ENCODE measurements around the gene FOXQ1.
"Not testable (repeated sequence)": the region's sequence is repeated elsewhere in the genome, so short reads cannot be mapped to it uniquely, and the experiment has no call there.

FOXQ1 gene

DNA sequence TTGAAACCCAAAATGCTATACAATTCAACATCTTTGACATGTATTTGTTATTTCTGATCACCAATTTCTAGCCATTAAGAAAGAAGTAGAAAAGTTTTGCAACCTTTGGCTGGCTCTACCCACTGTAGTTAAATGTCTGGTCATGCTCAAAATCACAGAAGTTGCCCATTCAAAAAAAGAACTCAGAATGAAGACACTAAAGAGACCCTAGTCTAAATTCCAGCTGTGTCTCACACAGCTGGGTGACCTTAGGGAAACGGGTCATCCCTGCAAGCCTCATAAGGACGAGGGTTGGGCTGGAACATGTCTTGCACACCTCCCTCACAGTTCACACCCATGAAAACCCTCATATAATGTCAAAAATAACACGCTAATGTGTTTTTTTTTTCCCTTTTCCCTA lies 10.3 kb downstream of the FOXQ1 start:
- no peak for DNase-seq (ENCODE audit: low read depth)

DNA sequence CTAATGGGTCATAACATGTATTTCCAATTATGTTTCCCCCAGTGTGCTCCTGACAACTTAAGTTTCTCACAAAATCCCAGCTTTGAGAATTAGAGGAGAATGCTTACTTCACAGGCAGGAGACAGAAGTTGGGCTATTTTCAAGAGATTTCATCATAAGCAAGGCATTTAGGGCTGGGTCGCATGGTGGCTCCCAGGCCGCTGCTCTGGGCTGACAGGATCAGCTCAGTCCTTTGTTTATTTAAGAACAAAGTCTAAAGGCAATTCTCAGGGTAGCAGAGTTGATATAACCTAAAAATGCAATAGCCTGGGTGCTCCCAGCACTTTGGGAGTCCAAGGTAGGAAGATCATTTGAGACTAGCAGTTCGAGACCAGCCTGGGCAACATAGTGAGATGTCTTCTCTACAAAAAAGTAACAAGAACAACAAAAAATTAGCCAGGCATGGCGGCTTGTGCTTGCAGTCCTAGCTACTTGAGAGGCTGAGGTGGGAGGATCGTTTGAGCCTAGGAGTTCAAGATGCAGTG lies 10.9 kb downstream of the FOXQ1 start:
- no peak for DNase-seq (ENCODE audit: low read depth)

DNA sequence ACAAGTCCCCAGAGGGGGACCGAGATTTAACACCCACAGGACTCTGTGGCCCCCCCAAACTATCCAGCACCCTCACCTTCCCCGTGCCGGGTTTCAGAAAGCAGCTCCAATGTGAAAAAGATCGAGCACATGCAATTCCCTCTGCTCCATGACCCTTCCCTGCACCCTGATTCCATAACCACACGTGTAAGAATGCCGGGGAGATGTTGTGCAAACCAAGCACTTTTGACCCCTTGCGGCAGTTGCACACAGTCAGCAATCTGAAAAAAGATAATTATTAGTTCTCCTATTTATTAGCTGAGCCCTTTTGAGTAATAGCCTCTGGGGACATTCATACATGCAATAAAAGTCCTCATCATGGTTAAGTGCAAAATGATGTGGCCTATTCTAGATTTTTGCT lies 13.0 kb downstream of the FOXQ1 start:
- DNase-seq (ENCODE audit: low read depth): no peak

DNA sequence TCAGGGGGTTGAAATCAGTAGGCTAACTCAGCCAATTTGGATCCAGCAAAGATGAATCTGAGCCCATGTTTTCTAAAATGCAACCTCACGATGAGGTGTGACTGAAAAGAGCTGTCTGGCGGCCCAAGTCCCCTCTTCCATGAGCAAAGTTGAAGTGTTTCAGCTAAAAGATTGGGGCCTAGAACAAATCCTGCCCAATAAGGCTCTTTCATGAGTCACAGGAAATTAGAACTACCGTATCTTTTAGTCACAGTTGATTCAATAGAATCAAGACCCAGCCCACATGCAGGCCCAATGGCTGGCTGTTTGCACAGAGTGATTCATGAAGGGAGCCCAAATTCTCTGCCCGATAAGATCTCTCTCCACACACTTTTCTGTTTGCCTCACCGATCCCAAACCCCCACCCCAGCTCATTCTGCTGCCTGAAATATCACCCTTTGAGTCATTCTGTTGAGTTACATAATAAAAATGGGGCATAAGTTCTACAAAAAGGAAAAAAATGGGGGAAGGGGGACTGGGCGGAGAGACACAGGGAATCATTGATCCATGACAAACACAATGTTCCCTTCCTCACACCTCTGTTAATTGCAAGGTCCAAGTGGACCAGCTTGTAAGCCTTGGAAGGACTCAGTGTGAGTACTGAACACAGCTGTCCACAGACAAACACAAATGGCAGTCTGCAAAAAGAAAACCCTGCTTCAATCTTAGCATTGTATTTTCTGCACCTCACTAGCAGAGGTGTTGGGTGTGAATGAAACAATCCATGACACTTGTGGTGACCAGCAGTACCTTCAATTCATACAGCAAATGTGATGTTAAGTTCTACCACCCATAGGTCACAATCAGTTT lies 13.8 kb downstream of the FOXQ1 start:
- DNase-seq (ENCODE audit: low read depth): no peak

DNA sequence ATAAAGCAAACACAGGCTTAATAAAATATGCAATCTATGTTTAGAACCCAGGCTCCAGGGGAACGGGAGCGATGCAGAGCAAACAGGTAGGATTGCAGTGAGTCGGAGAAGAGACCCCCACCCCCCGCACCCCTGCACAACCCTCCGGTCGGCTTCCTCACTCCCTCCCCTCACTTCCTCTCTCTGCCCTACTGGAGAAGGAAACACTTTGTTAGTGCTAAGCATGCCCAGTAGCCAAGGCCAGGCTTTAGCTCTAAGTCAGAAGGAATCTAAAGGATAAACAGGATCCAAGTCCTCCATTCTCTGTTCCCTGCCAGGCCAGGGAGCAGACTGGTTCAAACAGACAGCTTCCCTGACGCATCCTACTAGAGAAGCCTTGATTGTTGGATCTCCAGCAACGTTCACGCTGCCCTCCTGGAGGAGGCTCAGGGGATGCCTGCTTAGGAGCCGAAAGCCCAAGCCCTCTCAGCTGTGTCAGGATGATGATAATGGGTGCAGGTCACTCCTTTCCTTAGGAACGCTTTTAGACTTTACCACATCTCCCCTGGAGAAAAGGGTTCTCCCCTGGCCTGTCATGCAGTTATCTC lies 14.7 kb downstream of the FOXQ1 start:
- DNase-seq (ENCODE audit: low read depth): no peak

DNA sequence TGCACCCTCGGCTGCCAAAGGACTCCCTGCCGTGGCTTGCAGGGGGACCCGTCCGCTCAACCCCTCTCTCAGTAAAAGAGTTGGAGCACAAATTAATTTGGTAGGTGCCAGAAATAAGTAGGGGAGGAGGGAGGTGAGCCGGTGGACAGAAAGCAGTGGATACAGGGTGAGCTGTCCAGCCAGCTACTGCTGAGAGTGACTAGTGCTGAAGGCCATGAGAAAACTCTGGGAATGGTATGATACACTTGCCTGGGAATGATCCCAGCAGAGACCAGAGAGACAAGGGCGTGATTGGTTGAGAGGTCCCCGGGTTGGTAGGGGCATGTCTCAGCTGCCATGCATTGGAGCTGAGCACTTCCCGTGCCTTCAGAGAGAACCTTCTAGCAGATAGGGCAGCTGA lies 15.7 kb downstream of the FOXQ1 start:
- no peak for DNase-seq (ENCODE audit: low read depth)

DNA sequence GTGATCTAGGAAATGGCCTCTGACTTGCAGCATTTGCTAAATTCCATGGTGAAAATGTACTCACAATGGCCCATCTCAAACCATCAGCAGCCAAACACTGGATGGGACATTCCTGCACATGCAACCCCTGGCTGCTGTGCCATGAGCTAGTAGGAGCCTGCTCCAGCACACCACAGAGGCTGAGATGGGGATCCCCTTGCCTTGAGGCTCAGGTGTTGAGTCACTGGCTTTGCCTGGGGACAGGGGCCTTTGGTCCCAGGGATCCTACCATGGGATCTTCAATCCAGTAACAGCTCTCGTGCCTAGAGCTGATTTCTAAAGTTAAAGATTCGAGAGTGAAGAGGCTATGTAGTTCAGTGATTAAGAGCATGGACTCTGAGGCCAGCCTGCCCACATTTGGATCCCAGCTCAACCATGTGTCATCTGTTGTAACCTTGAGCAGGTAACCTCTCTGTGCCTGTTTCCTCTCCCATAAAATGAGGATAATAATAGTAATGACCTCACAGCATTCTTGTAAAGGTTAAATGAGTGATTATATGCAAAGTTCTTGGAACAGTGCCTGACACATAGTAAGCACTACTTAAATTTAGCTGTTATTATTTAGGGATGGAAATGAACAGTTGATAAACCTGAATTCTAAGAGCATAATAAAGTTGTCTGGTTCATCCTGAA lies 16.4 kb downstream of the FOXQ1 start:
- DNase-seq (ENCODE audit: low read depth): no peak

DNA sequence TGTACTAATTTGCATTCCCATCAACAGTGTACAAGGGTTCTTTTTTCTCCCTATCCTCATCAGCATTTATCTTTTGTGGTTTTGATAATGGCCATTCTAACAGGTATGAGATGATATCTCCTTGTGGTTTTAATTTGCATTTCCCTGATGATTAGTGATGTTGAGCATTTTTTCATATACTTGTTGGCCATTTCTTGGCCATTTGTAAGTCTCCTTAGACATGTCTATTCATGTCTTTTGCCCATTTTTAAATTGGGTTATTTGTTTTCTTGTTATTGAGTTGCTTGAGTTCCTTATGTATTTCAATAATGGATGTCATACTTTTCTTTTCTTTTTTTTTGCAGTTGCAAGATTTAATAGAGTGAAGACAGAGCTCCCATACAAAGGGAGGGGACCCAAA lies 17.8 kb downstream of the FOXQ1 start:
- DNase-seq (ENCODE audit: low read depth): no peak

DNA sequence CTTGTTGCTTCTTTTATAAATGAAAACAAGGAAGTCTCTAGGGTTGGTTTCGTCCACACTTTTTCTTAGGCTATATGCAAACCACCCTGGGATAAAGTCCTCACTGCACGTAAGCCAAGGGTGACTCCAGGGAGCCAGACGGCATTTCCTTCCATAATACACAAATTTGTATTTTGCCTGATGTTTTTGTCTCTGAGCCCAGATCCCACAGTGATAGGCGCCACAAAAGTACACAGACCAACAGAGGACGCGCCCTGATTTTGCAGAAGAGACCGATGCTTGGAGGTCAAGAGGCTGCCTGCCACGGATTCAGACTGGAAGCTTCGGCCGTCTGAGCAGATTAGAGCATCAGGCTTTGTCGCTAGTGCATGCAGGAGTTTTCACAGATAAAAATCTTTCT lies 22.8 kb downstream of the FOXQ1 start:
- no peak for DNase-seq (ENCODE audit: low read depth)

DNA sequence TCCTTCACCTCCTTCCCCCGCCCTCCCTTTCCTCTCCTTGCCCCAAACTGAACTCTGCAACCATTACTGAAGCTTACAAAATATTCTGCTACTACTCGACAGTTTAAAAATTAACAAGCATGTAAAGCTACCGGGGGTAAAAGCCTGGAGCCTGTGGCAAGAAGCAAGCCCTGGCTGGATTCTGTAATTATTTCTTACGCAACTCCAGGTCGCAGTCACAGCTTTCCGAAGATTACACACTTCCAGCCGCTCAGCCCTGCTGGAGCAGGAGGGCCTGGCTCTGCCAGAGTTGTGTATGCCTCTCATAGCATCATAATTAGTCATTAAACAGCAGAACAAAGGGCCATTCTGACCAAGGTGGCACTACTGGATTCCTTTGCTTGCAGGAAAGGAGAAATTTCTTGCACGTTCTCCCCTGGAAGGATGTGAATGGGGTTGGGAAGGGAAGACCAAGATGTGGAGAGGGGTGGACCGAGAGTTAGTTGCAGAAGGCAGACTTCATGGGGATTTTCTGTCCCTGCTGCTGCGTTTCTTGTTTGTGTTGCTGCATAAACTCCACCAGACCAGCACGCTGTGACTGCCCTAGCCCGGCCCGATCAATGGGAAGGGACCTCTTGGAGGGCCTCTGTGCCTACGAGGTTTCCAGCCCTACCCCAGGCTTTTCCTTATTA lies 23.6 kb downstream of the FOXQ1 start:
- DNase-seq (ENCODE audit: low read depth): no peak

DNA sequence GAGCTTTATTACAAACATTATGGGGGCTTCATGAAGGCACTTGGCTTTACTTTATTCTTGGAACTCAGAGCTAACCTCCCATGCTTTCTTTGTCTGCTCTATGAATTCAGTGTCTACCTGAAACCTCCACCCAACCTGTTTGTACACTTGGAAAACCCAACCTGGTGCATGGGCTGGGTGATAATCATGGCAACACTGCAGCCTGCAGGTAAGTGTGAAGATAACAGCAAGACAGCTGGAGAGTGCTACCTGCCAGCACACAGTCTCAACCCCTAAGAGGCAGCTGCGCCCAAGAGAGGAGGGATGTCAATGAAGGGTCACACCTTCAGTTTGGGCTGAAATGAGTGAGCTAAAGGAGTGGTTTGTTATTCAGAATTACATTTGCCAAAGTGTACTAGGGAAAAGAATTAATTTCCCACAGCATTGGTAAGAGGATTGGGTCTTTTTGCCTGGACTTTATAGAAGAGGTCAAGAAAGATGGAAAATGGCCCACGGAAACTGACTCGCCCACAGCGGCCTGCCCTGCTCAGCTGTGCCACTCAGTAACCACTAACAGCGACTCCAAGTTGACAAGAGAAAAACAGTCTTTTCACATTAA lies 24.4 kb downstream of the FOXQ1 start:
- no peak for DNase-seq (ENCODE audit: low read depth)

DNA sequence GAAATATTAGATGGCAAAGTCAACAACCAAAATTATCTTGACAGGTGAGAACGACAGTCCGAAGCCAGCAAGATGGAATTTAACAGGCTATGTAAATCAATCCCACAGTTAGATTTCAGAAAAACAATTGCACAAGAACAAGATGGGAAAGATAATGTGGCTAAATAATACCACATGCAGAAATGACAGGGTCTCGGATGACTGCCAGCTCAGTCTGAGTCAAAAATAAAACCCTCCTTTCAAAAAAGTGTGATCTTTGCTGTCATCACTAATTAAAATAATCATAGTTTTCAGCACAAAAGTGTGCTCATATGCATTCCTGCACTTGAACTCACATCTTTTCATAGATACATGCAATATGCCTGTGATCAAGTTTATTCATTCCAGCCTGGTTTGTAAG lies 25.9 kb downstream of the FOXQ1 start:
- no peak for DNase-seq (ENCODE audit: low read depth)

DNA sequence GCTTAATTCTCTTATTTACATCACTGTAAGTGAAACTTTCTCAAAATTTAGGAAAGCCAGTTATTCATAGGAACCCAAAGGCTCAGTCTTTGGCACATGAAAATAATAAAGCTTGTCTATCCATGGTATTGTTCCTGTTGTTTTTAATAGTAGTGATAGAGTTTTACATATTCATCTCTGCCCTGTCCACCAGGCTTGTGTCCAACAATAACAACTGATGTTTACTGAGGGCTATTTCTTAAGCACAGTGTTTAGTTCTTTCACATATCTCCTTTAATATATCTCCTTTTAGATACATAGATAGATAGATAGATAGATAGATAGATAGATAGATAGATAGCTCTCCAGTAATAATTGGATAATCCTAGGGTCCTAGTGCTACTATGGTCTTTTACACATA lies 34.2 kb downstream of the FOXQ1 start:
- no peak for DNase-seq (ENCODE audit: low read depth)

DNA sequence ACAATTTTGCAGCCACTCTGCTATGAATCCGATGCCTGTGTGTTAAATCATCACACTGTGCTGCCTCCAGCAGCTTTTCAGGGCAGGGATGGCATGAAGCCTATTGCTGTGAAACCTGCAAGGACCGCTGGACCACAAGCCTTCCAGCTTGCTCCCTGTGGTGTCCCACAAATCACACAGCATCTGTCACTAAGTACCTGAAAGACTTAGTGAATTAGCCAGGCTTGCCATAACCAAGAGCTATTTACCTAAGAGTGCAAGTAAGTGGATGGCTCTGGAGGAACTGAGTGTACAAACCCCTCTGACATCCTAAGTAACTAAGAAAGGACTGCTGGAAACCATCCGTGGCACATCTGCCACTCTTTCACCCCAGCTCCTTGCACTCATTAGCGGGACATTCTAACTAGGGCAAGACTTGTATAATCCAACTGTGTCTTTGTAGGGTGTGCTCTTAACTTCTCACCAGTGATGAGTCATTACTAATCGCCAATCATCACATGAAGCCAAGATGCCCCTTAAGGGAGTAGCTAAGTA lies 34.7 kb downstream of the FOXQ1 start:
- DNase-seq (ENCODE audit: low read depth): no peak

DNA sequence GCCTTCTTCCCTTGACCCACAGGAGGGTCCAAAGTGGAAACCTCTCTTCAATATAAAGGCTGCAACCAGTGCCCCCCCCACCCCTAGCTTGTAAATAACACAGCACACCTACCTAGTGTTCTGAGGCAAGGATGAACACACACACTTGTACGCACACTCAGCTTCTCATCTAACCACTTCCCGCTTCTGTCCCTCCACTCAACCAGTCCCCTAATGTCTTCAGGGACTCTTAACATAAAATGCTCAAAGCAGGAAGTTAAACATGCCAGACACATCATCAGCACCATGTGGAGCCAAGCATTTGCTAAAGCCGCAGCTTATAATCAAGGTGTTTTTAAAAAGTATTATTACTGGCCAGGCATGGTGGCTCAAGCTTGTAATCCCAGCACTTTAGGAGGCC lies 35.3 kb downstream of the FOXQ1 start:
- no peak for DNase-seq (ENCODE audit: low read depth)

DNA sequence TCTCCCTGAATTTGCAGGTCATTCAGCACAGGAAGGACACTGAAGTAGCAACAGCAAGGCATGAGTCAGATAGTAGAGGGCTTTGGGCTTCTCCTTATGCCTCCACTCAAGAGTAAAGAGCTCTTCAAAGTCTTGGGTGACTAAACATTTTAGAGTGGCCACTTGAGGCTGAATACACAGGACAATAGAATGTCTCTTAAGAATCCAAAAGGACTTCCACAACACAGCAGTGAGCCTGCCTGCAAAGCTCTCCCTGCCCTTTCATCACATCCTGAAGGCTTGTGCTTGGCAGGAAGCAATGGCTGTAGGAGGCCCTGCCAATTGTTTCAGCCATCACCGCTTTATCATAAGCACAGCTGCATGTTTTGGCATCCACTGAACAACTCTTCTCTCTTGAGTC lies 36.8 kb downstream of the FOXQ1 start:
- no peak for DNase-seq (ENCODE audit: low read depth)

DNA sequence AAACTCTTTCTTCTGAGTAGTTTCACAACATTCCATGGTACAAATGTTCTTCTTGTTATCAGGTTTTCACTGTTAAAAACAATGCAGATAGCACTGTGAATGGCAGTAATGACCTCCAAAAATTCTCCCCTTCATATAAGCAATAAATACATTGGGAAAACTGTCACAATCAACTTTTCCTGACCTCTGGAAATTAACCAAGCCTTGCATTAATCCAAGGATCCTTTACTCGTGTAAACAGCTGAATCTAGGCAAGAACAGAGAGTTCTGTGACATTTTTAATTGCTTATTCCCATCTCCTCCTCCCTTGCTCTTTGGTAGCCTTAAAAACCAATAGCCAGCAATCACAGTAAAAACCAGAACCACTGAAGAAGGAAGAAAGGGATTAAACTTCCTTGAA lies 37.8 kb downstream of the FOXQ1 start:
- no peak for DNase-seq (ENCODE audit: low read depth)

DNA sequence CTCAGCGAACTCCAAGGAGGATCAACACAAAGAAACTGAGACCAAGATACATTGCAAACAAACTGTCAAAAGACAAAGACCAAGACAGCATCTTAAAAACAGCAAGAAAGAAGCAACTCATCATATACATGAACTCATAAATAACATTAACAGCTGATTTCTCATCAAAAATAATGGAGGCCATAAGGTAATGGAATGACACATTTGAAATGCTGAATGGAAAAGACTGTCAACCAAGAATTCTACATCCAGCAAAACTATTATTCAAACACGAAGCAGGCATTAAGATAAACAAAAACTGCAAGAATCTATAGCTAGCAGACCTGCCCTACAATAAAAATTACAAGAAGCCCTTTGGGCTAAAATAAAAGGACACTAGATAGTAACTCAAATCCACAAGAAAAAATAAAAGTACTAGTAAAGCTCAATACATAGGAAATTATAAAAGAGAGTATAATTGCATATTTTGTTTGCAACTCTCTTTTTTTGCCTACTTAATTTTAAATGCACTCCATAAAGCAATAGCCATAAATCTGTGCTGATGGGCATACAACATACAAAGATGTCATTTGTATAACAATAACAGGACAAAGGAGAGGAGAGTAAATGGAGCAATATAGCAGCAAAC lies 39.6 kb downstream of the FOXQ1 start:
- DNase-seq (ENCODE audit: low read depth): no peak

DNA sequence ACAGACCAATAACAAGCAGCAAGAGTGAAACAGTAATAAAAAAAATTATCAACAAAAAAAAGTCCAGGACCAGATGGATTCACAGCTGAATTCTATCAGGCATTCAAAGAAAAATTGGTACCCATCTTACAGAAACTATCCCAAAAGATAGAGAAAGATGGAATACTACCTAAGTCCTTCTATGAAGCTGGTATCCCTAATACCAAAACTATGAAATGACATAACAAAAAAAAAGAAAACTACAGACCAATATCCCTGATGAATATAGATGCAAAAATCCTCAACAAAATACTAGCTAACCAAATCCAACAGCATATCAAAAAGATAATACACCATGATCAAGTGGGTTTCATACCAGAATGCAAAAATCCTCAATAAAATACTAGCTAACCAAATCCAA lies 43.2 kb downstream of the FOXQ1 start:
- DNase-seq (ENCODE audit: low read depth): not testable (repeated sequence)

DNA sequence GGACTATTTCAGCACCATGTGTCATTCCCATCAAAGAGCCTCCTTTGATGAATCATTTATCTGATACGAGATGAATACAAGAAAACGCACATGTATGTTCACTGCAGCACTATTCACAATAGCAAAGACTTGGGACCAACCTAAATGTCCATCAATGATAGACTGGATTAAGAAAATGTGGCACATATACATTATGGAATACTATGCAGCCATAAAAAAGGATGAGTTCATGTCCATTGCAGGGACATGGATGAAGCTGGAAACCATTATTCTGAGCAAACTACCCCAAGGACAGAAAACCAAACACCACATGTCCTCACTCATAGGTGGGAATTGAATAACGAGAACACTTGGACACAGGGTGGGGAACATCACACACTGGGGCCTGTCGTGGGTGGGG lies 49.8 kb downstream of the FOXQ1 start:
- not testable (repeated sequence) for DNase-seq (ENCODE audit: low read depth)

DNA sequence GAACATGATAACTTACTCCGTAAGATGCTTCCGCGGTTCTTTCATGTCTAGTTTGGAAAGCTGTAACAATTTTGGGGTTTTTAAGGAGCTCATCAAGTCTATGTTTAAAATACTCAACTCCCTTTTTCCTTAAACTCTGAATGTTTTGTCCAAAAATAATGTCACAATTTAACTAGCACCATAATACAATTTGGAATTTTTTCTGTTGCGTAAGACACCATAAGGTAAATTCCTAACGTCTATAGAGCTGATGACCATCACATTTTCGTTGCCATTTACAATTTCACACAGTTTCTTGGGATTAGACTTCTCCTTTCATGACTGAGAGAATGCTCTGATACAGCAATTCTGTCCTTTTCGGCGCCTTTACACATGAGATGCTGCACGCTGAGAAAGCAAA lies 50.7 kb downstream of the FOXQ1 start:
- no peak for DNase-seq (ENCODE audit: low read depth)
